GM23338 (cell line): ENCODE data around the gene PPP6R2. TPM values are rescaled to one million over a fixed set of nuclear protein-coding genes. Genes with fewer than 3 reads are reported as not detected.

Experiments
- ETS1 ChIP-seq: IDR thresholded peaks from 2 replicates; pipeline ENCODE4 v1.6.1; 2016; ENCODE audit warnings: antibody characterized with exemption
- EZH2 ChIP-seq: fragments of 200-600 bp; sonication (generic); IDR thresholded peaks from one replicate; pipeline ENCODE4 v1.8.0; 2017; ENCODE audit warnings: antibody characterized with exemption, mild to moderate bottlenecking, low read depth; ENCODE audit not compliant: unreplicated experiment
- EZH2phosphoT487 ChIP-seq: fragments of 200-600 bp; sonication (generic); IDR thresholded peaks from one replicate; pipeline ENCODE4 v1.8.1; 2018; ENCODE audit warnings: antibody characterized with exemption; ENCODE audit not compliant: unreplicated experiment
- JUNB ChIP-seq: IDR thresholded peaks from one replicate; pipeline ENCODE4 v1.6.1; 2016; ENCODE audit warnings: antibody characterized with exemption; ENCODE audit not compliant: unreplicated experiment
- NANOG ChIP-seq: IDR thresholded peaks from 2 replicates; pipeline ENCODE4 v1.6.1; 2016; ENCODE audit warnings: antibody characterized with exemption, borderline replicate concordance
- STAT1 ChIP-seq: IDR thresholded peaks from one replicate; pipeline ENCODE4 v1.6.1; 2016; ENCODE audit warnings: antibody characterized with exemption; ENCODE audit not compliant: unreplicated experiment
- ZNF114 ChIP-seq: fragments of 250-450 bp; sonication (Bioruptor Pico); IDR thresholded peaks from 2 replicates; pipeline ENCODE4 v1.5.0; 2020; ENCODE audit warnings: mild to moderate bottlenecking, moderate library complexity
- polyA plus RNA-seq: library from polyadenylated mRNA; unstranded; fragments of >200 nt; fragmentation: Nextera tagmentation; extraction: Ambion mirVana; gene quantifications from 2 replicates; pipeline ENCODE4 v1.2.1, GENCODE V29; 2016
- total RNA-seq: library from RNA; depleted of rRNA; stranded (reverse); fragments of >200 nt; shearing (Covaris generic); gene quantifications from 2 replicates; pipeline ENCODE4 v1.2.3, GENCODE V29; 2014
- TF ChIP-seq, protein P1 (sequence below): fragments of 250-450 bp; sonication (Bioruptor Pico); IDR thresholded peaks from 2 replicates; pipeline ENCODE4 v1.5.0; 2020; ENCODE audit warnings: mild to moderate bottlenecking, moderate library complexity

The PPP6R2 gene
- total and polyA plus RNA-seq, 2 experiments from 2014 or later = 11.9 to 45.8 TPM

DNA sequence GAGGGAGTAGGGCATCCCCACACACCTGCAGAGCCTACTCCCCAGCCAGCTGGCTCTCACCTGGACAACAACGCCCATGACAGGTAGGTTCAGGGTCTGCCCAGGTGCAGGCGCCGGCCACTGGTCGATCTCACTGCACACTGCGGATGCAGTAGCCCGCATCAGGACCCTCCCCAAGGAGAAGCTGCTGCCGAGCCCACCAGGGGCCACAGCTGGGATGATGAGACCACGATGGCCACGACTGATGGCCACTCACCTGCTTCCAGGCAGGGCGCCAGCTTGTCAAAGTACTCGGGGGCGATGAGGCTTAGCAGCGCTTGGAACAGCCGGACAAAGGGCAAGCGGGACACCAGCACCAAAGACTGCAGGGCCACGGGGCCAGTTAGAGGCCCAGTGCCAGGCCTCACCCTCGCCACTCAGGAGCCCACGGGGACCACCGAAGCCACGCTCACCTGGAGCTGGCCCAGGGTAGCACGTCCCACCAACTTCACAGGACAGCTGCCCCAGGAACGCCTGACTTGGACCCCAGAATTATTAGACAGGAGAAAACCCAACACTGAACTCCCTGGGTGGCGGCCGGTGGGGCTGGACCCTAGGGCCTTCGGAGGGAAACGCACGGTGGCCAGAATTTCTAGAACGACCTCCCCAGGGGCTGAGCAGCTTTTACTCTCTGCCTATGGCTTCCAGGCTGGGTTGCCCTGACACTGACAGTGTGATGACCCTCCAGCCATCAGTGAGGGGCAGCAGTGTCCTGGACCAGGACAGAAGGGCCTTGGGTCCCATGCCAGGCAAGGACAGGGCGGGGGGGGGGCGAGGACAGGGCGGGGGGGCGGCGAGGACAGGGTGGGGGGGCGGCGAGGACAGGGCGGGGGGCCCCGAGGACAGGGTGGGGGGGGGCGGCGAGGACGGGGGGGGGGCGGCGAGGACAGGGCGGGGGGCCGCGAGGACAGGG lies 26.7 kb upstream of the PPP6R2 start (continued):
- TF ChIP-seq, protein P1, sequence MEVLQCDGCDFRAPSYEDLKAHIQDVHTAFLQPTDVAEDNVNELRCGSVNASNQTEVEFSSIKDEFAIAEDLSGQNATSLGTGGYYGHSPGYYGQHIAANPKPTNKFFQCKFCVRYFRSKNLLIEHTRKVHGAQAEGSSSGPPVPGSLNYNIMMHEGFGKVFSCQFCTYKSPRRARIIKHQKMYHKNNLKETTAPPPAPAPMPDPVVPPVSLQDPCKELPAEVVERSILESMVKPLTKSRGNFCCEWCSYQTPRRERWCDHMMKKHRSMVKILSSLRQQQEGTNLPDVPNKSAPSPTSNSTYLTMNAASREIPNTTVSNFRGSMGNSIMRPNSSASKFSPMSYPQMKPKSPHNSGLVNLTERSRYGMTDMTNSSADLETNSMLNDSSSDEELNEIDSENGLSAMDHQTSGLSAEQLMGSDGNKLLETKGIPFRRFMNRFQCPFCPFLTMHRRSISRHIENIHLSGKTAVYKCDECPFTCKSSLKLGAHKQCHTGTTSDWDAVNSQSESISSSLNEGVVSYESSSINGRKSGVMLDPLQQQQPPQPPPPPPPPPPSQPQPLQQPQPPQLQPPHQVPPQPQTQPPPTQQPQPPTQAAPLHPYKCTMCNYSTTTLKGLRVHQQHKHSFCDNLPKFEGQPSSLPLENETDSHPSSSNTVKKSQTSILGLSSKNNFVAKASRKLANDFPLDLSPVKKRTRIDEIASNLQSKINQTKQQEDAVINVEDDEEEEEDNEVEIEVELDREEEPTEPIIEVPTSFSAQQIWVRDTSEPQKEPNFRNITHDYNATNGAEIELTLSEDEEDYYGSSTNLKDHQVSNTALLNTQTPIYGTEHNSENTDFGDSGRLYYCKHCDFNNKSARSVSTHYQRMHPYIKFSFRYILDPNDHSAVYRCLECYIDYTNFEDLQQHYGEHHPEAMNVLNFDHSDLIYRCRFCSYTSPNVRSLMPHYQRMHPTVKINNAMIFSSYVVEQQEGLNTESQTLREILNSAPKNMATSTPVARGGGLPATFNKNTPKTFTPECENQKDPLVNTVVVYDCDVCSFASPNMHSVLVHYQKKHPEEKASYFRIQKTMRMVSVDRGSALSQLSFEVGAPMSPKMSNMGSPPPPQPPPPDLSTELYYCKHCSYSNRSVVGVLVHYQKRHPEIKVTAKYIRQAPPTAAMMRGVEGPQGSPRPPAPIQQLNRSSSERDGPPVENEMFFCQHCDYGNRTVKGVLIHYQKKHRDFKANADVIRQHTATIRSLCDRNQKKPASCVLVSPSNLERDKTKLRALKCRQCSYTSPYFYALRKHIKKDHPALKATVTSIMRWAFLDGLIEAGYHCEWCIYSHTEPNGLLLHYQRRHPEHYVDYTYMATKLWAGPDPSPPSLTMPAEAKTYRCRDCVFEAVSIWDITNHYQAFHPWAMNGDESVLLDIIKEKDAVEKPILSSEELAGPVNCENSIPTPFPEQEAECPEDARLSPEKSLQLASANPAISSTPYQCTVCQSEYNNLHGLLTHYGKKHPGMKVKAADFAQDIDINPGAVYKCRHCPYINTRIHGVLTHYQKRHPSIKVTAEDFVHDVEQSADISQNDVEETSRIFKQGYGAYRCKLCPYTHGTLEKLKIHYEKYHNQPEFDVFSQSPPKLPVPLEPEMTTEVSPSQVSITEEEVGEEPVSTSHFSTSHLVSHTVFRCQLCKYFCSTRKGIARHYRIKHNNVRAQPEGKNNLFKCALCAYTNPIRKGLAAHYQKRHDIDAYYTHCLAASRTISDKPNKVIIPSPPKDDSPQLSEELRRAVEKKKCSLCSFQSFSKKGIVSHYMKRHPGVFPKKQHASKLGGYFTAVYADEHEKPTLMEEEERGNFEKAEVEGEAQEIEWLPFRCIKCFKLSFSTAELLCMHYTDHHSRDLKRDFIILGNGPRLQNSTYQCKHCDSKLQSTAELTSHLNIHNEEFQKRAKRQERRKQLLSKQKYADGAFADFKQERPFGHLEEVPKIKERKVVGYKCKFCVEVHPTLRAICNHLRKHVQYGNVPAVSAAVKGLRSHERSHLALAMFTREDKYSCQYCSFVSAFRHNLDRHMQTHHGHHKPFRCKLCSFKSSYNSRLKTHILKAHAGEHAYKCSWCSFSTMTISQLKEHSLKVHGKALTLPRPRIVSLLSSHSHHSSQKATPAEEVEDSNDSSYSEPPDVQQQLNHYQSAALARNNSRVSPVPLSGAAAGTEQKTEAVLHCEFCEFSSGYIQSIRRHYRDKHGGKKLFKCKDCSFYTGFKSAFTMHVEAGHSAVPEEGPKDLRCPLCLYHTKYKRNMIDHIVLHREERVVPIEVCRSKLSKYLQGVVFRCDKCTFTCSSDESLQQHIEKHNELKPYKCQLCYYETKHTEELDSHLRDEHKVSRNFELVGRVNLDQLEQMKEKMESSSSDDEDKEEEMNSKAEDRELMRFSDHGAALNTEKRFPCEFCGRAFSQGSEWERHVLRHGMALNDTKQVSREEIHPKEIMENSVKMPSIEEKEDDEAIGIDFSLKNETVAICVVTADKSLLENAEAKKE (CRISPR knock-in tag) = no peak
- no peak for TF ChIP-seq ZNF114 (CRISPR knock-in tag)
- TF ChIP-seq EZH2phosphoT487 = no peak
- no peak for TF ChIP-seq STAT1
- TF ChIP-seq JUNB = no peak
- TF ChIP-seq ETS1 = no peak
- no peak for TF ChIP-seq EZH2
- TF ChIP-seq NANOG = no peak
